Stomach (tissue), 4 donors: Measurements from ENCODE around the gene ABR.

Source experiments
- CTCF ChIP-seq, 7 experiments: fragments of 450-650 bp in 4 of 7; fragments of 200-600 bp in 3 of 7; sonication (generic) in 3 of 7; IDR thresholded peaks; one replicate each; pipeline ENCODE4 v1.5.1; 2016 to 2019; ENCODE audit warnings: antibody characterized with exemption in 7 of 7, control low read depth in 2 of 7, mild to moderate bottlenecking in 1 of 7
- EP300 ChIP-seq: sonication (generic); formaldehyde crosslinking; IDR thresholded peaks from one replicate; pipeline ENCODE4 v1.6.1; 2017; ENCODE audit warnings: antibody characterized with exemption
- POLR2A ChIP-seq, 4 donors: fragments of 450-650 bp; IDR thresholded peaks; one replicate each; pipeline ENCODE4 v1.6.1; 2016; ENCODE audit warnings: antibody characterized with exemption in 4 of 4, control low read depth in 2 of 4, mild to moderate bottlenecking in 1 of 4, moderate library complexity in 1 of 4
- POLR2AphosphoS5 ChIP-seq, 3 donors: sonication (generic); formaldehyde crosslinking; IDR thresholded peaks; one replicate each; pipeline ENCODE4 v1.6.1; 2016; ENCODE audit warnings: antibody characterized with exemption in 3 of 3

GRCh38 chr17:1024076-1024475, 155.7 kb downstream of the ABR start:
- TF ChIP-seq CTCF (IDR thresholded peaks at IDR 0.05) (no peak), EP300 (no peak), POLR2AphosphoS5 (IDR thresholded peaks at IDR 0.05) (no peak), POLR2A (IDR thresholded peaks at IDR 0.05) (no peak)
